Caco-2 (cell line): ENCODE data around the gene GTPBP10. TPM values are rescaled to one million over a fixed set of nuclear protein-coding genes. Genes with fewer than 3 reads are reported as not detected.

Experiments
- BruUV-seq: library from RNA; stranded (reverse); fragments of 400-500 nt; replicated peaks from 2 replicates; lab custom pipeline; 2021; lab: Mats Ljungman, UMichigan
- CTCF ChIA-PET: fragments of 300-600 bp; sonication (Branson Sonifier 250); formaldehyde crosslinking; loops from one replicate; lab custom pipeline; 2022; ENCODE audit warnings: antibody characterized with exemption; lab: Charles Lee
- POLR2A ChIA-PET: fragments of 300-600 bp; sonication (Branson Sonifier 250); formaldehyde crosslinking; loops from one replicate; lab custom pipeline; 2022; ENCODE audit warnings: antibody characterized with exemption; lab: Charles Lee
- DNase-seq, 2 experiments: peaks; one replicate each; pipeline versions ENCODE4 v3.0.0 to v3.0.0-alpha.2; 2020 to 2022
- H3K27me3 ChIP-seq: replicated peaks from 2 replicates; pipeline ENCODE4 v1.6.0; 2011; ENCODE audit warnings: low read length; ENCODE audit not compliant: control insufficient read depth, insufficient read depth
- H3K36me3 ChIP-seq: 2 replicates; pipeline ENCODE4 v1.5.1; 2011; ENCODE audit warnings: low read length; ENCODE audit not compliant: control insufficient read depth, insufficient read depth
- H3K4me1 ChIP-seq: fragments of 250-450 bp; sonication (Bioruptor Pico); 2 replicates; pipeline ENCODE4 v1.5.1; 2020; ENCODE audit warnings: mild to moderate bottlenecking
- H3K4me3 ChIP-seq: 2 replicates; pipeline ENCODE4 v1.5.1; 2011; ENCODE audit warnings: low read depth, mild to moderate bottlenecking, control low read depth, low read length
- H3K9me3 ChIP-seq: fragments of 250-450 bp; sonication (Bioruptor Pico); 2 replicates; pipeline ENCODE4 v1.5.1; 2020; ENCODE audit warnings: mild to moderate bottlenecking, moderate library complexity
- H3K27ac Mint-ChIP-seq: one replicate; pipeline ENCODE4 v1.8.0; 2022; ENCODE audit warnings: mixed read lengths; ENCODE audit not compliant: unreplicated experiment
- H3K27me3 Mint-ChIP-seq: one replicate; pipeline ENCODE4 v1.8.0; 2022; ENCODE audit warnings: mixed read lengths; ENCODE audit not compliant: insufficient read depth, unreplicated experiment
- H3K36me3 Mint-ChIP-seq: one replicate; pipeline ENCODE4 v1.8.0; 2022; ENCODE audit warnings: mild to moderate bottlenecking, mixed read lengths; ENCODE audit not compliant: insufficient read depth, unreplicated experiment
- H3K4me1 Mint-ChIP-seq: one replicate; pipeline ENCODE4 v1.8.0; 2022; ENCODE audit warnings: low read depth, mixed read lengths; ENCODE audit not compliant: unreplicated experiment
- H3K4me3 Mint-ChIP-seq: one replicate; pipeline ENCODE4 v1.8.0; 2022; ENCODE audit warnings: mild to moderate bottlenecking, moderate library complexity, mixed read lengths; ENCODE audit not compliant: unreplicated experiment
- H3K9me3 Mint-ChIP-seq: one replicate; pipeline ENCODE4 v1.8.0; 2022; ENCODE audit warnings: mixed read lengths; ENCODE audit not compliant: unreplicated experiment
- intact Hi-C: fragments of 100-400 bp; cut with micrococcal nuclease; formaldehyde crosslinking; loops from one replicate; pipeline ENCODE4 v1.10.0; 2022; ENCODE audit not compliant: unreplicated experiment
- total RNA-seq: library from RNA; stranded (reverse); gene quantifications from 2 replicates; pipeline ENCODE4 v1.2.3, GENCODE V29; 2022
- TF ChIP-seq, protein P1 (sequence below), 2 experiments: fragments of 200-600 bp in 1 of 2; IDR thresholded peaks; 1 replicate in 1 of 2; 2 replicates in 1 of 2; pipeline versions ENCODE4 v1.5.1 to v1.8.0; 2011 to 2022; ENCODE audit warnings: antibody characterized with exemption in 1 of 2, control low read depth in 1 of 2, inconsistent platforms in 1 of 2, low read depth in 1 of 2, low read length in 1 of 2, mild to moderate bottlenecking in 1 of 2, moderate library complexity in 1 of 2; ENCODE audit not compliant: insufficient read depth in 1 of 2, severe bottlenecking in 1 of 2, unreplicated experiment in 1 of 2

GTPBP10 gene
- total RNA-seq, 1 experiment from 2014 or later: 42.7 TPM

DNA sequence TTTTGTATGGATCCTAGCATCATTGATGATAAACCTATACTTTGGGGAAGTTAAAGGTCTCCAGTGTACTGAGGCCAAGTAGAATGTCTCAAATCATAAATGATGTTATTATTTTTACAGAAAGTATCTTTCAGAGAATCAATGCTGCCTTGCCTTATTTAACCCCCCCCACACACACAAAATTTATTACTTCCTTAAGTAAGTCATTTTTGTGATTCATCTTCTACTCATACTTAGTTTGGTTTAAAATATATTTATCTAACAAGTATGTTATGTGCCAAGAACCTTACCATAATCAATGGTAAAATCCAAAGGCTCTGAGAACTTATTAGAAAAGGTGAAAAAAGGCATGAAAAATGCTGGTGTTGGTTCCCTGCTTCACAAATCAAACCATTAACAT is 37.9 kb downstream of the GTPBP10 start:
- H3K36me3 ChIP-seq: no peaks in the 10 kb centered on the region; the same call in 1 of the 2 replicates
- no peak overlapping the region for H3K4me3 ChIP-seq
- Mint-ChIP-seq H3K4me3 (no peak overlapping the region), H3K27ac (no peak overlapping the region), H3K36me3 (peaks cover 36% of the 10 kb centered on the region), H3K4me1 (no peaks in the 10 kb centered on the region), H3K9me3 (no peaks in the 10 kb centered on the region), H3K27me3 (no peaks in the 10 kb centered on the region)
- no peaks in the 10 kb centered on the region for H3K9me3 ChIP-seq
- H3K27me3 ChIP-seq: no peaks in the 10 kb centered on the region
- no peak for DNase-seq
- intact Hi-C loops: no loop called here
- no TSS peak for BruUV-seq
- no peaks in the 10 kb centered on the region for H3K4me1 ChIP-seq
- ChIA-PET POLR2A (no interaction called here), CTCF (no interaction called here)
- TF ChIP-seq, protein P1, sequence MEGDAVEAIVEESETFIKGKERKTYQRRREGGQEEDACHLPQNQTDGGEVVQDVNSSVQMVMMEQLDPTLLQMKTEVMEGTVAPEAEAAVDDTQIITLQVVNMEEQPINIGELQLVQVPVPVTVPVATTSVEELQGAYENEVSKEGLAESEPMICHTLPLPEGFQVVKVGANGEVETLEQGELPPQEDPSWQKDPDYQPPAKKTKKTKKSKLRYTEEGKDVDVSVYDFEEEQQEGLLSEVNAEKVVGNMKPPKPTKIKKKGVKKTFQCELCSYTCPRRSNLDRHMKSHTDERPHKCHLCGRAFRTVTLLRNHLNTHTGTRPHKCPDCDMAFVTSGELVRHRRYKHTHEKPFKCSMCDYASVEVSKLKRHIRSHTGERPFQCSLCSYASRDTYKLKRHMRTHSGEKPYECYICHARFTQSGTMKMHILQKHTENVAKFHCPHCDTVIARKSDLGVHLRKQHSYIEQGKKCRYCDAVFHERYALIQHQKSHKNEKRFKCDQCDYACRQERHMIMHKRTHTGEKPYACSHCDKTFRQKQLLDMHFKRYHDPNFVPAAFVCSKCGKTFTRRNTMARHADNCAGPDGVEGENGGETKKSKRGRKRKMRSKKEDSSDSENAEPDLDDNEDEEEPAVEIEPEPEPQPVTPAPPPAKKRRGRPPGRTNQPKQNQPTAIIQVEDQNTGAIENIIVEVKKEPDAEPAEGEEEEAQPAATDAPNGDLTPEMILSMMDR (IDR thresholded peaks at IDR 0.05; ENCODE audit: insufficient read depth in 1 of 2, low read depth in 1 of 2, low read length in 1 of 2, severe bottlenecking in 1 of 2, unreplicated experiment in 1 of 2): no peak

DNA sequence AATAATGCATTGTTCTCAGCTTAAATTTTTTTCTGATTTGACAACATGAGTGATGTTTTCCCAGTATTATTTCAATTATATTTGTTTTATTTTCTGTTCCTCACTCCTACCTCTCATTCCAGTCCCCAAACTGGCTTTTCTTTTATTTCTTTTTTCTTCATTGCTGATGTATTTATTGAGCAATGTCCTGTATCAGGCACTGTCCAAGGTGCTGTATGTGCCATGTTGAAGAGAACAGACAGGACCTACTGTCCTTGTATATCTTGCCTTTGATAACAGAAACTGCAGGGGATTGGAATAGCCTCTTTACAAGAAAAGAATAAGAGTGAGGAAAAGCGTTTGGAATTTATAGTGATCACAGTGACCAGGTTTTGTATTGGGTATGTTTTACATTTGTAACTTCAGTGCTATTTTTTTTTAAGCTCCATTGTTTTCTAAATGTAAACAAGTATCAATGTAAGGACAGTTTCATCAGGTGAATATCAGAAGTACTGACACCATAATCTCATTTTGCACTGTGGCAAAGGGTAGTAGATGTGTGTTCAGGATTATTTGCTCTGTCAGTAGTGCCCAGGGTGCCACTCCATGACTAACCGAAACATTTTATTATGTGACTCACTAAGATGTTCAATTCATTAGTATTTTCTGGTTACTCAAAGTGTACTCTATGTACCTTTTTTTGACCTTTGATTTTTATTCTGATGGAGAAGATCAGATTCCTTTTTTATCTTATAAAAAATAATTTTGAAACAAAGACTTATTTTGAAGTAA is 41.1 kb downstream of the GTPBP10 start:
- Mint-ChIP-seq H3K9me3 (no peaks in the 10 kb centered on the region), H3K27me3 (no peaks in the 10 kb centered on the region), H3K36me3 (peaks cover 10% of the 10 kb centered on the region), H3K4me3 (no peak overlapping the region), H3K4me1 (no peaks in the 10 kb centered on the region), H3K27ac (no peak overlapping the region)
- BruUV-seq: no TSS peak
- TF ChIP-seq, protein P1 (IDR thresholded peaks at IDR 0.05; ENCODE audit: insufficient read depth in 1 of 2, low read depth in 1 of 2, low read length in 1 of 2, severe bottlenecking in 1 of 2, unreplicated experiment in 1 of 2): no peak
- H3K4me3 ChIP-seq: no peak overlapping the region
- H3K27me3 ChIP-seq: no peaks in the 10 kb centered on the region
- CTCF ChIA-PET: no interaction called here
- DNase-seq: no peak
- no peaks in the 10 kb centered on the region; the same call in 1 of the 2 replicates for H3K36me3 ChIP-seq
- no peaks in the 10 kb centered on the region for H3K4me1 ChIP-seq
- POLR2A ChIA-PET: no interaction called here
- intact Hi-C loops: no loop called here
- H3K9me3 ChIP-seq: no peaks in the 10 kb centered on the region

DNA sequence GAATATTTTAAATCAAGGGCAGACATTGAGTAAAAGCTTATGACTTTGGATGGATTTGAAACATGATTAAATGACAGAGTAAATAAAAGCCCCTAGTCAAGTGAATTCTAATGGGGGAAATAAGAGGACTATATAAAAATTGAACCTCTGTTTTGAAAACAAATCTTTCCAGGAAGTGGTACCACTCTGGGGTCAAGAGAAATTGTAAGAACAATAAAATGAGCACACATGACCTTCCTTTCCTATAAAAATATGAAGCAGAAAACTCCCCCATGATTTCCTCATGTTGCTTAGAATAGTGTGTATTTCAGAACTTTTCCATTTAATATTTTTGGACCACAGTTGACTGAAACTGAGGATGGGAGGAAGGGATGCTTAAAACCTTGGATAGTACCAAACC is 44.4 kb downstream of the GTPBP10 start:
- CTCF ChIA-PET: no interaction called here
- no TSS peak for BruUV-seq

More for the DNA sequence above, 44.4 kb downstream of the GTPBP10 start:
- no peak overlapping the region for H3K27ac Mint-ChIP-seq
- peaks cover 7% of the 10 kb centered on the region for H3K9me3 Mint-ChIP-seq
- Histone ChIP-seq H3K9me3 (no peaks in the 10 kb centered on the region), H3K27me3 (no peaks in the 10 kb centered on the region), H3K36me3 (no peaks in the 10 kb centered on the region), H3K4me3 (no peak overlapping the region), H3K4me1 (no peaks in the 10 kb centered on the region)
- no peaks in the 10 kb centered on the region for H3K4me1 Mint-ChIP-seq
- no peak for DNase-seq
- POLR2A ChIA-PET: no interaction called here
- no peaks in the 10 kb centered on the region for H3K27me3 Mint-ChIP-seq
- TF ChIP-seq, protein P1 (IDR thresholded peaks at IDR 0.05; ENCODE audit: insufficient read depth in 1 of 2, low read depth in 1 of 2, low read length in 1 of 2, severe bottlenecking in 1 of 2, unreplicated experiment in 1 of 2): no peak
- no peak overlapping the region for H3K4me3 Mint-ChIP-seq
- H3K36me3 Mint-ChIP-seq: no peaks in the 10 kb centered on the region
- intact Hi-C loops: no loop called here
